Measurements from ENCODE around the gene VWC2. TPM values are rescaled to one million over a fixed set of nuclear protein-coding genes. Genes with fewer than 3 reads are reported as not detected.

The VWC2 gene
- total and polyA plus RNA-seq, 10 of the 15 experiments (the other 5 are each of a cell fraction or from before 2014, with no cell fraction given) = 0.01 to 0.06 (median 0.03) TPM; not detected in 7

DNA sequence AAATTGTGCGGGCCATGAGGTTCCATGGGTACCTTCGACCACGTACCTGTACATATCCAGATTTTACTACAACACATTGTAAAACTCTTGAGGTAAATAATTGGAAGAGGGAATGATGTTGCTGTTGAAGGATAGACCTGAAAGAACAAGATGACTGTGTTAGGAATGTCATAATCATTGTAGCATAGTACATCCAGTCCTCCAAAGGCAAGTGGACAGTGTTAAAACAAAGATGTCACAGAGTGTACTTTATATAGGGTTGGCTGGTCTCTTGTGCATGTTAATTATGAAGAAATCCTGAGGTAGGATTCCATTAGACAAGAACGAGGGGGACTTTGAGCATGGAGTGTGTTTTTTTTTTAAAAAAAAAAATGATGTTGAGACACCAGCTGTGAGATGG, 30.4 kb downstream of the VWC2 start (continued):
- no peak for TF ChIP-seq ZBTB4 (CRISPR knock-in tag; IDR thresholded peaks at IDR 0.05)
- TF ChIP-seq NFXL1 (IDR thresholded peaks at IDR 0.05; ENCODE audit: borderline replicate concordance) = no peak
- TF ChIP-seq GATAD2B (conservative IDR thresholded peaks at IDR 0.05; ENCODE audit: low read depth) = no peak
- no peak for TF ChIP-seq EED (IDR thresholded peaks at IDR 0.05; ENCODE audit: low read depth)

- H3K27ac ChIP-seq (ENCODE audit: control insufficient read depth, insufficient read depth) = no peak overlapping the region
- H2AFZ ChIP-seq (ENCODE audit: control insufficient read depth, low read depth, low read length) = no peak overlapping the region
- BruUV-seq (replicated peaks) = no TSS peak
- no peaks in the 10 kb centered on the region for H3K4me1 ChIP-seq (ENCODE audit: control insufficient read depth, insufficient read depth, low read length)
- no peak for ATAC-seq
- H3K27me3 ChIP-seq (replicated peaks in 1 of 2; ENCODE audit: control insufficient read depth in 2 of 2, insufficient read depth in 2 of 2, low read length in 1 of 2) = no peaks in the 10 kb centered on the region; a peak in 1 of 4 replicates
- no peak overlapping the region for H3K4me2 ChIP-seq (ENCODE audit: control insufficient read depth, insufficient read depth)
- H3K9ac ChIP-seq (ENCODE audit: control insufficient read depth, insufficient read depth, low read length) = no peak overlapping the region
- in situ Hi-C loops (cut with MboI) = no loop called here
- intact Hi-C loops (cut with micrococcal nuclease; ENCODE audit: unreplicated experiment) = no loop called here
- H3K4me3 ChIP-seq = no peak overlapping the region
- H3K9me3 ChIP-seq (replicated peaks; ENCODE audit: control insufficient read depth, insufficient read depth, low read length) = no peaks in the 10 kb centered on the region; the same call in 2 of the 3 replicates
- CTCF ChIA-PET = interaction anchor here (0.6 to 1.5 kb wide), 2 partner anchors 14 to 1099 kb away, joined by 3 read pairs; no protein-coding TSS in a partner anchor
- RAD21 ChIA-PET (ENCODE audit: unreplicated experiment) = no interaction called here
- POLR2A ChIA-PET = no interaction called here
- FAIRE-seq = no peak
- 12% methylated on average over 2 of the region's 2 CpGs for WGBS (ENCODE audit: insufficient coverage, insufficient replicate concordance, low lambda C conversion rate, missing lambda C conversion rate)
- H4K20me1 ChIP-seq (ENCODE audit: control insufficient read depth, insufficient read depth) = no peaks in the 10 kb centered on the region
- H3K36me3 ChIP-seq (ENCODE audit: control insufficient read depth in 2 of 2, insufficient read depth in 2 of 2, low read length in 1 of 2) = no peaks in the 10 kb centered on the region
- DNase-seq (ENCODE audit: low read depth, low spot score) = no peak
- SMC1A ChIA-PET (ENCODE audit: uncharacterized antibody, unreplicated experiment) = no interaction called here
- no peaks in the 10 kb centered on the region for H3K79me2 ChIP-seq (ENCODE audit: control insufficient read depth, insufficient read depth, low read length)
- no peak for TF ChIP-seq HSF1 (IDR thresholded peaks at IDR 0.05; ENCODE audit: low read depth, low read length)
- TF ChIP-seq ETV6 (conservative IDR thresholded peaks at IDR 0.05 in 1 of 2, IDR thresholded peaks at IDR 0.05 in 1 of 2; ENCODE audit: borderline replicate concordance in 1 of 2, low read depth in 1 of 2) = no peak
- no peak for TF ChIP-seq WRNIP1 (IDR thresholded peaks at IDR 0.05; ENCODE audit: borderline replicate concordance, low read depth, low read length)
- no peak for TF ChIP-seq KAT2A (conservative IDR thresholded peaks at IDR 0.05; ENCODE audit: control insufficient read depth, low read depth, low read length)
- no peak for TF ChIP-seq EP300 (IDR thresholded peaks at IDR 0.05; ENCODE audit: borderline replicate concordance in 1 of 2, control insufficient read depth in 1 of 2, low read depth in 2 of 2, low read length in 2 of 2)
- TF ChIP-seq, protein P1, sequence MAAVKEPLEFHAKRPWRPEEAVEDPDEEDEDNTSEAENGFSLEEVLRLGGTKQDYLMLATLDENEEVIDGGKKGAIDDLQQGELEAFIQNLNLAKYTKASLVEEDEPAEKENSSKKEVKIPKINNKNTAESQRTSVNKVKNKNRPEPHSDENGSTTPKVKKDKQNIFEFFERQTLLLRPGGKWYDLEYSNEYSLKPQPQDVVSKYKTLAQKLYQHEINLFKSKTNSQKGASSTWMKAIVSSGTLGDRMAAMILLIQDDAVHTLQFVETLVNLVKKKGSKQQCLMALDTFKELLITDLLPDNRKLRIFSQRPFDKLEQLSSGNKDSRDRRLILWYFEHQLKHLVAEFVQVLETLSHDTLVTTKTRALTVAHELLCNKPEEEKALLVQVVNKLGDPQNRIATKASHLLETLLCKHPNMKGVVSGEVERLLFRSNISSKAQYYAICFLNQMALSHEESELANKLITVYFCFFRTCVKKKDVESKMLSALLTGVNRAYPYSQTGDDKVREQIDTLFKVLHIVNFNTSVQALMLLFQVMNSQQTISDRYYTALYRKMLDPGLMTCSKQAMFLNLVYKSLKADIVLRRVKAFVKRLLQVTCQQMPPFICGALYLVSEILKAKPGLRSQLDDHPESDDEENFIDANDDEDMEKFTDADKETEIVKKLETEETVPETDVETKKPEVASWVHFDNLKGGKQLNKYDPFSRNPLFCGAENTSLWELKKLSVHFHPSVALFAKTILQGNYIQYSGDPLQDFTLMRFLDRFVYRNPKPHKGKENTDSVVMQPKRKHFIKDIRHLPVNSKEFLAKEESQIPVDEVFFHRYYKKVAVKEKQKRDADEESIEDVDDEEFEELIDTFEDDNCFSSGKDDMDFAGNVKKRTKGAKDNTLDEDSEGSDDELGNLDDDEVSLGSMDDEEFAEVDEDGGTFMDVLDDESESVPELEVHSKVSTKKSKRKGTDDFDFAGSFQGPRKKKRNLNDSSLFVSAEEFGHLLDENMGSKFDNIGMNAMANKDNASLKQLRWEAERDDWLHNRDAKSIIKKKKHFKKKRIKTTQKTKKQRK (IDR thresholded peaks at IDR 0.05; ENCODE audit: low read depth, low read length) = no peak
Measured at GRCh38 chr7:49805371-49806007, 32.1 kb downstream of the VWC2 start.
